Stimulated activated naive CD8-positive, alpha-beta T cell treated with anti-CD3 and anti-CD28 coated beads, Interleukin-15, Interleukin-2, amounts not matched to agents 100 ng/mL and 50 ng/mL, for 24 hours (primary cell): ENCODE measurements around the gene APEX1.

Experiments
- H3K27ac Mint-ChIP-seq: one replicate; pipeline ENCODE4 v1.8.0; 2021; ENCODE audit warnings: mild to moderate bottlenecking, mixed read lengths
- H3K27me3 Mint-ChIP-seq: one replicate; pipeline ENCODE4 v1.8.0; 2021; ENCODE audit warnings: mixed read lengths
- H3K36me3 Mint-ChIP-seq: one replicate; pipeline ENCODE4 v1.8.0; 2021; ENCODE audit warnings: low read depth, mixed read lengths
- H3K4me1 Mint-ChIP-seq: one replicate; pipeline ENCODE4 v1.8.0; 2021; ENCODE audit warnings: low read depth, mixed read lengths
- H3K4me3 Mint-ChIP-seq: one replicate; pipeline ENCODE4 v1.8.0; 2021; ENCODE audit warnings: mild to moderate bottlenecking, mixed read lengths
- H3K9me3 Mint-ChIP-seq: one replicate; pipeline ENCODE4 v1.8.0; 2021; ENCODE audit warnings: mixed read lengths

The APEX1 gene

GRCh38 chr14:20454516-20455354, at the start of gene APEX1, which contains the start of gene OSGEP:
APEX1 (plus strand) TSS chr14:20455226; CDS start chr14:20455646, 420 bp downstream.
OSGEP (minus strand) TSS chr14:20454812; CDS start chr14:20454683, 129 bp downstream.
- no peak within 1 kb of the TSS for H3K4me3 Mint-ChIP-seq
- H3K27me3 Mint-ChIP-seq, result no peaks in the 10 kb centered on the region
- peaks cover 28% of the 10 kb centered on the region for H3K4me1 Mint-ChIP-seq
- H3K9me3 Mint-ChIP-seq, result no peaks in the 10 kb centered on the region
- peaks cover 38% of the 10 kb centered on the region for H3K36me3 Mint-ChIP-seq
- H3K27ac Mint-ChIP-seq, result peak within 1 kb of the TSS; percentile 18

- peaks cover 34% of the 10 kb centered on the region for H3K36me3 Mint-ChIP-seq
- no peak overlapping the region for H3K4me3 Mint-ChIP-seq
- peak overlapping the region; percentile 51 for H3K27ac Mint-ChIP-seq
- no peaks in the 10 kb centered on the region for H3K27me3 Mint-ChIP-seq
- H3K4me1 Mint-ChIP-seq, result peaks cover 47% of the 10 kb centered on the region
- no peaks in the 10 kb centered on the region for H3K9me3 Mint-ChIP-seq
Observed at GRCh38 chr14:20409226-20409625, 45.8 kb upstream of the APEX1 start.

- Mint-ChIP-seq H3K4me1 (peaks cover 48% of the 10 kb centered on the region), H3K36me3 (peaks cover 5% of the 10 kb centered on the region), H3K27me3 (no peaks in the 10 kb centered on the region), H3K27ac (peak overlapping the region; percentile 97), H3K4me3 (peak overlapping the region; percentile 97), H3K9me3 (no peaks in the 10 kb centered on the region)
Observed at GRCh38 chr14:20412411-20412810, 42.6 kb upstream of the APEX1 start.

GRCh38 chr14:20412876-20413743, 41.9 kb upstream of the APEX1 start, which contains the start of gene TEP1:
TEP1 (minus strand) TSS chr14:20413501; CDS start chr14:20408439, 5,062 bp downstream.
- peak within 1 kb of the TSS; percentile 97 for H3K4me3 Mint-ChIP-seq
- H3K4me1 Mint-ChIP-seq, result peaks cover 48% of the 10 kb centered on the region
- H3K9me3 Mint-ChIP-seq, result no peaks in the 10 kb centered on the region
- H3K27me3 Mint-ChIP-seq, result no peaks in the 10 kb centered on the region
- peak within 1 kb of the TSS; percentile 97 for H3K27ac Mint-ChIP-seq
- peaks cover 5% of the 10 kb centered on the region for H3K36me3 Mint-ChIP-seq

- Mint-ChIP-seq H3K36me3 (peaks cover 5% of the 10 kb centered on the region), H3K27me3 (no peaks in the 10 kb centered on the region), H3K9me3 (no peaks in the 10 kb centered on the region), H3K4me3 (peak overlapping the region; percentile 97), H3K27ac (peak overlapping the region; percentile 97), H3K4me1 (peaks cover 48% of the 10 kb centered on the region)
Observed at GRCh38 chr14:20413744-20414082, 41.3 kb upstream of the APEX1 start.

GRCh38 chr14:20415782-20416206, 39.2 kb upstream of the APEX1 start:
- H3K36me3 Mint-ChIP-seq, result no peaks in the 10 kb centered on the region
- H3K4me1 Mint-ChIP-seq, result peaks cover 39% of the 10 kb centered on the region
- no peaks in the 10 kb centered on the region for H3K9me3 Mint-ChIP-seq
- peak overlapping the region; percentile 0 for H3K4me3 Mint-ChIP-seq
- H3K27me3 Mint-ChIP-seq, result no peaks in the 10 kb centered on the region
- H3K27ac Mint-ChIP-seq, result peak overlapping the region; percentile 62

GRCh38 chr14:20416223-20416622, 38.8 kb upstream of the APEX1 start:
- H3K27me3 Mint-ChIP-seq, result no peaks in the 10 kb centered on the region
- no peak overlapping the region for H3K27ac Mint-ChIP-seq
- no peaks in the 10 kb centered on the region for H3K36me3 Mint-ChIP-seq
- H3K9me3 Mint-ChIP-seq, result no peaks in the 10 kb centered on the region
- peaks cover 35% of the 10 kb centered on the region for H3K4me1 Mint-ChIP-seq
- no peak overlapping the region for H3K4me3 Mint-ChIP-seq

- Mint-ChIP-seq H3K27me3 (no peaks in the 10 kb centered on the region), H3K9me3 (no peaks in the 10 kb centered on the region), H3K4me1 (peaks cover 26% of the 10 kb centered on the region), H3K4me3 (no peak overlapping the region), H3K36me3 (no peaks in the 10 kb centered on the region), H3K27ac (no peak overlapping the region)
Observed at GRCh38 chr14:20417250-20418186, 37.5 kb upstream of the APEX1 start.

GRCh38 chr14:20418501-20418909, 36.5 kb upstream of the APEX1 start:
- H3K36me3 Mint-ChIP-seq, result no peaks in the 10 kb centered on the region
- no peak overlapping the region for H3K4me3 Mint-ChIP-seq
- H3K9me3 Mint-ChIP-seq, result no peaks in the 10 kb centered on the region
- H3K27me3 Mint-ChIP-seq, result no peaks in the 10 kb centered on the region
- peaks cover 23% of the 10 kb centered on the region for H3K4me1 Mint-ChIP-seq
- H3K27ac Mint-ChIP-seq, result no peak overlapping the region

GRCh38 chr14:20419419-20419818, 35.6 kb upstream of the APEX1 start:
- Mint-ChIP-seq H3K9me3 (no peaks in the 10 kb centered on the region), H3K4me1 (peaks cover 14% of the 10 kb centered on the region), H3K27ac (no peak overlapping the region), H3K4me3 (no peak overlapping the region), H3K27me3 (no peaks in the 10 kb centered on the region), H3K36me3 (no peaks in the 10 kb centered on the region)

GRCh38 chr14:20421267-20421666, 33.8 kb upstream of the APEX1 start:
- H3K4me3 Mint-ChIP-seq, result no peak overlapping the region
- H3K9me3 Mint-ChIP-seq, result no peaks in the 10 kb centered on the region
- no peak overlapping the region for H3K27ac Mint-ChIP-seq
- peaks cover 16% of the 10 kb centered on the region for H3K4me1 Mint-ChIP-seq
- H3K36me3 Mint-ChIP-seq, result no peaks in the 10 kb centered on the region
- no peaks in the 10 kb centered on the region for H3K27me3 Mint-ChIP-seq

GRCh38 chr14:20422886-20423285, 32.1 kb upstream of the APEX1 start:
- Mint-ChIP-seq H3K4me1 (peaks cover 24% of the 10 kb centered on the region), H3K36me3 (no peaks in the 10 kb centered on the region), H3K4me3 (no peak overlapping the region), H3K9me3 (no peaks in the 10 kb centered on the region), H3K27me3 (no peaks in the 10 kb centered on the region), H3K27ac (no peak overlapping the region)

- H3K27me3 Mint-ChIP-seq, result no peaks in the 10 kb centered on the region
- no peaks in the 10 kb centered on the region for H3K36me3 Mint-ChIP-seq
- H3K9me3 Mint-ChIP-seq, result no peaks in the 10 kb centered on the region
- H3K4me1 Mint-ChIP-seq, result peaks cover 43% of the 10 kb centered on the region
- H3K4me3 Mint-ChIP-seq, result no peak overlapping the region
- H3K27ac Mint-ChIP-seq, result no peak overlapping the region
Observed at GRCh38 chr14:20424851-20425250, 30.2 kb upstream of the APEX1 start.
